HT1080 (cell line): ENCODE measurements around the gene CHD5. TPM values are rescaled to one million over a fixed set of nuclear protein-coding genes. Genes with fewer than 3 reads are reported as not detected.

Experiments
- DNase-seq: peaks from one replicate; pipeline ENCODE4 v3.0.0-alpha.2; 2015; ENCODE audit warnings: low read depth
- total RNA-seq: library from RNA; depleted of rRNA; stranded (reverse); fragments of >200 nt; shearing (Covaris generic); gene quantifications from 2 replicates; pipeline ENCODE4 v1.2.3, GENCODE V29; 2014

CHD5 gene
- total RNA-seq, 1 experiment from 2014 or later, result not detected

GRCh38 chr1:6100861-6101783 is 79.0 kb downstream of the CHD5 start:
- DNase-seq, result no peak

GRCh38 chr1:6099787-6100765 is 80.0 kb downstream of the CHD5 start:
- no peak for DNase-seq

GRCh38 chr1:6099297-6099696 is 80.8 kb downstream of the CHD5 start:
- DNase-seq, result no peak

- no peak for DNase-seq
Observed at GRCh38 chr1:6098303-6099215, 81.6 kb downstream of the CHD5 start.

- no peak for DNase-seq
Observed at GRCh38 chr1:6097824-6098223, 82.3 kb downstream of the CHD5 start.

- DNase-seq, result no peak
Observed at GRCh38 chr1:6097117-6097595, 83.0 kb downstream of the CHD5 start.

- no peak for DNase-seq
Observed at GRCh38 chr1:6096243-6097116, 83.6 kb downstream of the CHD5 start.

- DNase-seq, result no peak
Observed at GRCh38 chr1:6095511-6096242, 84.4 kb downstream of the CHD5 start.

GRCh38 chr1:6094801-6095505 is 85.2 kb downstream of the CHD5 start:
- no peak for DNase-seq

GRCh38 chr1:6094246-6094645 is 85.9 kb downstream of the CHD5 start:
- no peak for DNase-seq

GRCh38 chr1:6093611-6094010 is 86.5 kb downstream of the CHD5 start:
- DNase-seq, result no peak

- no peak for DNase-seq
Observed at GRCh38 chr1:6093071-6093470, 87.0 kb downstream of the CHD5 start.

GRCh38 chr1:6092211-6092610 is 87.9 kb downstream of the CHD5 start:
- no peak for DNase-seq

- no peak for DNase-seq
Observed at GRCh38 chr1:6091823-6092109, 88.4 kb downstream of the CHD5 start.

GRCh38 chr1:6090996-6091822 is 88.9 kb downstream of the CHD5 start:
- no peak for DNase-seq

GRCh38 chr1:6090288-6090687 is 89.8 kb downstream of the CHD5 start:
- DNase-seq, result no peak

- no peak for DNase-seq
Observed at GRCh38 chr1:6088956-6089355, 91.2 kb downstream of the CHD5 start.

- no peak for DNase-seq
Observed at GRCh38 chr1:6087958-6088357, 92.2 kb downstream of the CHD5 start.
